CD4-positive, alpha-beta T cell treated with Interleukin-2 at 100 ng/mL for 4 hours (primary cell): ENCODE measurements around the gene TATDN2.

ENCODE experiments used
- DNase-seq: peaks from one replicate; pipeline ENCODE4 v3.0.0-alpha.2; 2020; ENCODE audit warnings: low spot score

Gene TATDN2, protein sequence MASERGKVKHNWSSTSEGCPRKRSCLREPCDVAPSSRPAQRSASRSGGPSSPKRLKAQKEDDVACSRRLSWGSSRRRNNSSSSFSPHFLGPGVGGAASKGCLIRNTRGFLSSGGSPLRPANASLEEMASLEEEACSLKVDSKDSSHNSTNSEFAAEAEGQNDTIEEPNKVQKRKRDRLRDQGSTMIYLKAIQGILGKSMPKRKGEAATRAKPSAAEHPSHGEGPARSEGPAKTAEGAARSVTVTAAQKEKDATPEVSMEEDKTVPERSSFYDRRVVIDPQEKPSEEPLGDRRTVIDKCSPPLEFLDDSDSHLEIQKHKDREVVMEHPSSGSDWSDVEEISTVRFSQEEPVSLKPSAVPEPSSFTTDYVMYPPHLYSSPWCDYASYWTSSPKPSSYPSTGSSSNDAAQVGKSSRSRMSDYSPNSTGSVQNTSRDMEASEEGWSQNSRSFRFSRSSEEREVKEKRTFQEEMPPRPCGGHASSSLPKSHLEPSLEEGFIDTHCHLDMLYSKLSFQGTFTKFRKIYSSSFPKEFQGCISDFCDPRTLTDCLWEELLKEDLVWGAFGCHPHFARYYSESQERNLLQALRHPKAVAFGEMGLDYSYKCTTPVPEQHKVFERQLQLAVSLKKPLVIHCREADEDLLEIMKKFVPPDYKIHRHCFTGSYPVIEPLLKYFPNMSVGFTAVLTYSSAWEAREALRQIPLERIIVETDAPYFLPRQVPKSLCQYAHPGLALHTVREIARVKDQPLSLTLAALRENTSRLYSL

GRCh38 chr3:10248184-10248983, at the start of gene TATDN2:
TSS of gene TATDN2 (plus strand) at chr3:10248459. CDS start at chr3:10249201, 742 bp downstream.
- DNase-seq: peak; percentile 94

GRCh38 chr3:10198761-10199649, 49.3 kb upstream of the TATDN2 start:
- DNase-seq: peak; percentile 85

DNA sequence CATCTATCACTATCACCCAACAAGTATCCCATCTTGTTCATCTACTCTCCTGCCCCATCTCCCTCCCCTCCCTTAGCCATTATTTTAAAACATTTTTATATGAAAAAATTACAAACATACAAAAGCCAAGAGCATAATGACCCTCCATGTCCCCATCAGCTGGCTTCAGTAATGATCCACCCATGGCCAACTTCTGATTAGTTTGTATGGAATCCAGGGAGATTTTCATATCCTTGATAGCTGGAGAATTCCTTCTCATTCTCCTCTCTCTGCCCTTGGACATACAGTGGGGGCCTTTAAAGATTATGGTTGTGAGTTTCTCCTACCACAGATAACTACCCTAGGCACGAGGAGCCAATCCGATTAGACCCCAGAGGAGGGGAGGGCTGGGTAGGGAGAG, 43.3 kb upstream of the TATDN2 start:
- no peak for DNase-seq

DNA sequence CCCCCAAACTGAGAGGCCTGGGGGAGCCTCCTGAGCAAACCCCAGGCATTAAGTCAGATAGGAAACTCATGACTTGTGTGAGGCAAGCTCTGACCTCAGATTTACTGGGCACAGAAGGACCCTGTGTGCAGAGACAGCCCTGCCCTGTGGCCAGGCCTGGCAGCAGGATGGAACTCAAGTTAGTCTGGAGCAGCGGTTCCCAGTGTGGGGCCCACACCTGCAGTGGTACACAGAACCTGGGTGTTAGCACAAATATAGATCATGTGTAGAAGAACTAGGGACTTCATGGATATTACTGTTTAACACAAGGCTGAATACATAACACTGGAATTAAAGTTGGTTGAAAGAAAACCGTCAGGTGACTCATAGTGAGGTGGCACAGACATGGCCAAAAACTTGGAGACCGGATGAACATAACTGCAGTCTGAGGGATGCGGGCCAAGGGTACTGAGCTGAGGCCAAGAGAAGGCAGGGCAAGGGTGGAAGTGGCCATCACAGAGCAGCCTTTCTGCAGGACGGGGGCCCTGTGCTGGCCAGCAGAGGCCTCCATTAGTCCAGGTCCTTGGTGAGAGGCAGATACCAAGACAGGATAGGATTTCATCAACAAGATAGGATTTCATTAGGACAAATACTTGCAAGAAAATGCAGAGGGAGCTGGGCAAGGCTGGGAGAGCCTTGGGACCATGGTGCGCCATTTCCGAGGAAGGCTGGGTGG, 42.7 kb upstream of the TATDN2 start:
- DNase-seq: no peak

GRCh38 chr3:10206166-10206511, 42.1 kb upstream of the TATDN2 start:
- no peak for DNase-seq

DNA sequence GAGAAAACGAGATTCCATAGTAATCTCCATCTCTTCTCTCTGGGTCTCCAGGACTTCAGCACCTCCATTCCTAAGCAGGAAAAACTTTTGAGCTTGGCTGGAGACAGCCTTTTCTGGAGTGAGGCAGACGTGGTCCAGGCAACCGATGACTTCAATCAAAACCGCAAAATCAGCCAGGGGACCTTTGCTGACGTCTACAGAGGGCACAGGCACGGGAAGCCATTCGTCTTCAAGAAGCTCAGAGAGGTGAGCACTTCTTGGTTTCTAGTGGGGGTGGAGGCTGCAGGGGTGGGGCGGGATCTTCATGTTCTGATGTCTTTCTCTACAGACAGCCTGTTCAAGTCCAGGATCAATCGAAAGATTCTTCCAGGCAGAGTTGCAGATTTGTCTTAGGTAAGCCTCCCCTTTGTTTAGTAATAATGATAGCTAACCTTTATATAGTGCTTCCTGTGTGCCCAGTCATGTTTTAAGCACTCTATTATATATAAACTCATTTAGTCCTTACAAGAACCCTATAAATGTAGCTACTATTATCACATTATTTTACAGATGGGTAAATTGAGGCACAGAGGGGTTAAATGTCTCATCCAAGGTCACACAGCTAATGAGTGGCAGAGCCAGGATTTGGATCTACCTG, 35.0 kb upstream of the TATDN2 start:
- DNase-seq: no peak

DNA sequence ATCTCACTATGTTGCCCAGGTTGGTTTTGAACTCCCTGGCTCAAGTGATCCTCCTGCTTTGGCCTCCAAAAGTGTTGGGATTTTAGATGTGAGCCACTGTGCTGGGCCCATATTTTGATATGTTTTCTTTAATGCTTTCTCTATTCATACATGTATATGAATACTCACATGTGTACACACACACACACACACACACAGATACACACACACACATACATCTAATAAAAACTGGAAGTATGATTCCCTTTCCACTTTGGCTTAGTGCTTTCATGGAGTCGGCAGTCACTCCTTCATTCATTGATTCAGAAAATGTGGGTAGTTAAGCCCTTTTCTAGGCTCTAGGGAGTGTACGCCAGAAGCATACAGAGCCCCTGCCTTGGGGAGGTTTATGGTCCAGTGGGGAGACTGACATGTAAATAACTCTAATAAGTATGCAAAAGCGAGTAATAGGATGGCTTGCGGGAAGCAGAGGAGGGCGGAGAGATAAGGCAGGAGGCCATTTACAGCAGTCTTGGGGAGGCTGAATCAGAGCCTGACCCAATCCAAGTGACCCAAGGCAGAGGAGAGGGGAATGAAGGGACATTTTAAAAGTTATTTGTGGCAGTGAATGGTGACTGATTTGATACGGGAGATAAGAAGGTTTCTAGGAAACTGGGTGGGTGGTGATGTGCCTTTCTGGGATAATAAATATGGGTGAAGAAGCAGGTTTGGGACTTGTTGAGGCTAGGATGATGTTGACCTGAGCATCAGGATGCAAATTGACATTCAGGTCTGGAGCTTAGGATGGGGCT, 32.5 kb upstream of the TATDN2 start:
- DNase-seq: no peak

GRCh38 chr3:10217359-10217758, 30.9 kb upstream of the TATDN2 start:
- no peak for DNase-seq

DNA sequence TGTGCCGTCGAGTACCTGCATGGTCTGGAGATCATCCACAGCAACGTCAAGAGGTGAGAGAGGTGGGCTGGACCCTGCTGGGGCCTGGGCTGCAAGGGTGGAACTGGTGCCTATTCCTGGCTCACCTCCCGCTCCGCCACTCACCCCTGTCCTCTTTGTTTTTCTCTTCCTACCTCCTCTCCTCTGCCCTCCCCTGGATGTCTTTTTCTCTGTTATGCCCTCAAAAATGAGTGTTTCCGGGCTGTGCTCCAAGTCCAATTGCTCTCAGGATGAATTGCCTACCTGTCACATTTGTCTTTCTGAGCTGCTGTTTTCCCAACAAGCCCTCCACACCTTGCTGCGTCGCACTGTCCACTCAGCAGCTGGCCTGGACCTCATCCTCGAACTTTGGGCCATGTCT, 28.5 kb upstream of the TATDN2 start:
- no peak for DNase-seq

DNA sequence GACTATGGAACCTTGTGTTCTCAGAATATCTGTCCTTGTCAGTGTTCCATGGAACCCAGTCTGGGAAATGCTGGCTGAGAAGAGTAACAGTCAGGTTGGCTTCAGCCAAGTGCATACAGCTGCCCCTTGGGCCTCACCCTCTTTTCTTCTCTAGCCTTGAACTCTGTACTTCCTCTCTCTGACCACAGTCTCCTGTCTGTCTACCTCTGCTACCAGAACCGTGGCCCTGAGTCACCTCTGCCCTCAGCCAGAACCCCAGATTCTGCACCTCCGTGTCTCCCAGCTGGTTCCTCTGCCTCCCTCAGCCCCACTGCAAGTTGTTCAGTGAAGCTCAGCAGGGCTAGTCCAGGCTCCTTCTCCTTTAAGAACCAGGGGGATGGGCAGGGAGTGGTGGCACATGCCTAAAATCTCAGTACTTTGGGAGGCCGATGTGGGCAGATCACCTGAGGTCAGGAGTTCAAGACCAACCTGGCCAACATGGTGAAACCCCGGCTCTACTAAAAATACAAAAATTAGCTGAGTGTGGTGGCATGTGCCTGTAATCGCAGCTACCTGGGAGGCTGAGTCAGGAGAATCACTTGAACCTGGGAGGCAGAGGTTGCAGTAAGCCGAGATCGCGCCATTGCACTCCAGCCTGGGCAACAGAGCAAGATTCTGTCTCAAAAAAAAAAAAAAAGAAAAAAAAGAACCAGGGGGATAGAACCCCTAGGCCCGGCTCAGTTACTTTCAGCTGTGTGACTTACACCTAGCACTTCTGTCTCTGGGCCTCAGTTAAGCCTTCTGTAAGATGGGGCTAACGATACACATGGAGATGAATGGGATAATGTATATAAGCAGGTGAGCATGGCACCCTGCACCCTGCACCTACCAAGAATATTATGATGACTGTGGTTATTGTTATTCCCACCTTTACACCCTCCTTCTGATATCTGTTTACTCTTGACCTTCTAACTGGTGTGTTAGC, 24.3 kb upstream of the TATDN2 start:
- peak; percentile 71 for DNase-seq

DNA sequence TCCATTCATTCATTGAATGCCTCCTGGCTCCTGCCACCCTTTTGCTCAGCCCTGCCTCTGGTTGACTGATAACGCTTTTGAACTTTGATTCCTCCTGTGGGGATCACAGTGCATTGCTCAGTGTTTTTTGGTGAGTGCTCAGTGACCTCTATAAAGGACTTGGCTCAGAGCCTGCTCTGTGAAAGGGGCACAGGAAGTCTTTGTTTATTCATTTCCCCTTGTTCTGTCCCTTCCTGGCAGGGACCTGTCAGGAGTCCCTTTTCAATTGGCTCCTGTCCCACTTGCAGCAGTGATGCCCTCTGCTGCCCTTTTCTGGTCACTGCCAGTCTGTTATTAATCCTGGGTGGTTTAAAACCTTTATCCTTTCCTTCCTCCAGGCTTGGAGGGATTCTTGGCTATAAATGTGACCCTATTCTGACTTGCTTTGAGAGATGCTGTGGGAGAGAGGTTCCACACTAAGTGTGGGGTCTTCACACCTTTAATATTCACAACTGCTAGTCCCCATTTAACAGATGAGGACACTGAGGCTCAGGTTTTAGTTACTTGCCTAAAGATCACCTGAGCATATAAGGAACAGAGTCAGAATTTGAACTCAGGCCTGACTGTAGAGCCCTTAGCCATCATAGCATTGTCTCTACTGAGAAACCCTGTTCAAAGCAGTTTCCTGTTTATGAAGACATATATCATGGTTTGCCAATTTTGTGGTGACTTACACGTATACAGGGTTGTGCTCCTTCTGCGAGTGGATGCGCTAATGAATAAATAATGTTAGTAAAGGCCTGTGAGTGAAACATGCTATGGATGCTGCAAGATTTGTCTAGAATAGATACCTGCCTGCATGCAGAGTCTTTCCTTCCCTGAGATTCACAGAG, 23.2 kb upstream of the TATDN2 start:
- DNase-seq: peak; percentile 77

- no peak for DNase-seq
These were observed 22.0 kb upstream of the TATDN2 start for GRCh38 chr3:10226293-10226692.

GRCh38 chr3:10228248-10228950, 19.9 kb upstream of the TATDN2 start:
- DNase-seq: no peak

DNA sequence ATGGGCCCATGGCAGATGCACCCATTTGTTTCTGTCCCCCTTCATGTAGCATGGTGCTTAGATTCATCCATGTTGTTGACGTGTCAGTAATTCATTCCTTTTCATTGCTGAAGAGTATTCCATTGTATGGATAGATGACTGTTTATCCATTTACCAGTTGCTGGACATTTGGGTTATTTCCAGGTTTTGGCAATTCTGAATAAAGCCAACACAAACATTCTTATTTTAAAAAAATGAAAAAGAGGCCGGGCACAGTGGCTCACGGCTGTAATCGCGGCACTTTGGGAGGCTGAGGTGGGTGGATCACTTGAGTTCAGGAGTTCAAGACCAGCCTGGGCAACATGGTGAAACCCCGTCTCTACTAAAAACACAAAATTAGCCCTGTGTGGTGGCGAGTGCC, 18.7 kb upstream of the TATDN2 start:
- no peak for DNase-seq

- no peak for DNase-seq
These were observed 16.1 kb upstream of the TATDN2 start for GRCh38 chr3:10232137-10232536.

GRCh38 chr3:10233988-10234387, 14.3 kb upstream of the TATDN2 start:
- DNase-seq: no peak
